Stimulated activated CD4-positive, alpha-beta T cell treated with anti-CD3 and anti-CD28 coated beads, Interleukin-2, amount 100 ng/mL, for 48 hours (primary cell): ENCODE data around the gene NPFF.

ENCODE experiments used
- DNase-seq, 2 donors: peaks; one replicate each; pipeline ENCODE4 v3.0.0-alpha.2; 2020

The NPFF gene

GRCh38 chr12:53513712-53514410, 6.6 kb upstream of the NPFF start:
- no peak for DNase-seq

- no peak for DNase-seq
Measured at GRCh38 chr12:53510181-53510812, 3.0 kb upstream of the NPFF start.

- DNase-seq = peak; percentile 86 to 87
Measured at GRCh38 chr12:53508534-53509170, 1.4 kb upstream of the NPFF start.

- DNase-seq = no peak
Measured at GRCh38 chr12:53507603-53507885, 260 bp upstream of the NPFF start.

- DNase-seq = no peak
Measured at GRCh38 chr12:53506450-53506785, 866 bp downstream of the NPFF start.

- no peak for DNase-seq
Measured at GRCh38 chr12:53505555-53506449, 1.5 kb downstream of the NPFF start.

- DNase-seq = no peak
Measured at GRCh38 chr12:53505086-53505485, 2.2 kb downstream of the NPFF start.

GRCh38 chr12:53504004-53504920, 3.0 kb downstream of the NPFF start:
- DNase-seq = no peak

GRCh38 chr12:53502983-53503728, 4.1 kb downstream of the NPFF start:
- no peak for DNase-seq

GRCh38 chr12:53502331-53502730, 5.0 kb downstream of the NPFF start:
- DNase-seq = no peak

GRCh38 chr12:53501615-53502181, 5.6 kb downstream of the NPFF start:
- no peak for DNase-seq

- DNase-seq = peak; percentile 87 to 93
Measured at GRCh38 chr12:53500776-53501614, 6.3 kb downstream of the NPFF start, which contains the start of gene TARBP2. TSS of gene TARBP2 (plus strand) at chr12:53501283. CDS start at chr12:53501409, 126 bp downstream.

GRCh38 chr12:53500142-53500775, 7.0 kb downstream of the NPFF start:
- no peak for DNase-seq

GRCh38 chr12:53499266-53500141, 7.8 kb downstream of the NPFF start, which contains the start of gene MAP3K12:
TSS of gene MAP3K12 (minus strand) at chr12:53499458. CDS start at chr12:53487391, 12,067 bp downstream.
- DNase-seq = peak in 1 of 2 donors; percentile 47

- no peak for DNase-seq
Measured at GRCh38 chr12:53498235-53498630, 9.1 kb downstream of the NPFF start.

GRCh38 chr12:53497461-53497860, 9.8 kb downstream of the NPFF start:
- DNase-seq = no peak

GRCh38 chr12:53496752-53497032, 10.6 kb downstream of the NPFF start:
- no peak for DNase-seq

GRCh38 chr12:53495903-53496751, 11.2 kb downstream of the NPFF start:
- DNase-seq = no peak
